AG09309 (cell line): ENCODE measurements around the gene MED4.

Source experiments
- DNase-seq: peaks from one replicate; pipeline ENCODE4 v3.0.0-alpha.2; 2010; ENCODE audit warnings: low read depth
- H3K4me3 ChIP-seq: 2 replicates; pipeline ENCODE4 v1.5.1; 2011; ENCODE audit warnings: mild to moderate bottlenecking, low read depth, low read length, moderate library complexity; ENCODE audit not compliant: control insufficient read depth
- TF ChIP-seq, protein P1 (sequence below): IDR thresholded peaks from 2 replicates; pipeline ENCODE4 v1.5.1; 2011; ENCODE audit warnings: mild to moderate bottlenecking, low read depth, low read length, inconsistent platforms; ENCODE audit not compliant: insufficient read depth, control insufficient read depth; ENCODE audit errors: missing control alignments

MED4 gene

DNA sequence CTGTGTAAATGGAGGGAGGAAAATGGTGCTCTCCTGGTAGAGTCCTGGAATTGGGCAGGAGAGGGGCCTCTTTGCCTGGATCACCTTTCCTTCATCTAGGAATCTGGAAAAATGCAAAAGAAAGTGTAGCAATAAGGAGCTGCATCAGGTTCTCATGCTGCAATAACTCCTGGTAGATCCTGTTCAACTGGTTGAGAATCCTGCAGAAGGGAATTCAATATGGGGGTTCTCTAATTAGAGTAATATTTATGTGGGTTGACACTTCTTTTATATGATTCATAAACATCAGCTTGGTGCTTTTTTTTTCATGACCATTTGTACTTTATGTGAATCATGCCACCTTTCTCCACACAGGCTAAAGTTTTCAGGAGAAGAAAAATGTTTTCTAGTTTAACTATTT is 66.8 kb downstream of the MED4 start:
- H3K4me3 ChIP-seq: no peak overlapping the region
- DNase-seq: no peak
- TF ChIP-seq, protein P1, sequence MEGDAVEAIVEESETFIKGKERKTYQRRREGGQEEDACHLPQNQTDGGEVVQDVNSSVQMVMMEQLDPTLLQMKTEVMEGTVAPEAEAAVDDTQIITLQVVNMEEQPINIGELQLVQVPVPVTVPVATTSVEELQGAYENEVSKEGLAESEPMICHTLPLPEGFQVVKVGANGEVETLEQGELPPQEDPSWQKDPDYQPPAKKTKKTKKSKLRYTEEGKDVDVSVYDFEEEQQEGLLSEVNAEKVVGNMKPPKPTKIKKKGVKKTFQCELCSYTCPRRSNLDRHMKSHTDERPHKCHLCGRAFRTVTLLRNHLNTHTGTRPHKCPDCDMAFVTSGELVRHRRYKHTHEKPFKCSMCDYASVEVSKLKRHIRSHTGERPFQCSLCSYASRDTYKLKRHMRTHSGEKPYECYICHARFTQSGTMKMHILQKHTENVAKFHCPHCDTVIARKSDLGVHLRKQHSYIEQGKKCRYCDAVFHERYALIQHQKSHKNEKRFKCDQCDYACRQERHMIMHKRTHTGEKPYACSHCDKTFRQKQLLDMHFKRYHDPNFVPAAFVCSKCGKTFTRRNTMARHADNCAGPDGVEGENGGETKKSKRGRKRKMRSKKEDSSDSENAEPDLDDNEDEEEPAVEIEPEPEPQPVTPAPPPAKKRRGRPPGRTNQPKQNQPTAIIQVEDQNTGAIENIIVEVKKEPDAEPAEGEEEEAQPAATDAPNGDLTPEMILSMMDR: no peak
